ENCODE measurements around the gene KCNK5.

DNA sequence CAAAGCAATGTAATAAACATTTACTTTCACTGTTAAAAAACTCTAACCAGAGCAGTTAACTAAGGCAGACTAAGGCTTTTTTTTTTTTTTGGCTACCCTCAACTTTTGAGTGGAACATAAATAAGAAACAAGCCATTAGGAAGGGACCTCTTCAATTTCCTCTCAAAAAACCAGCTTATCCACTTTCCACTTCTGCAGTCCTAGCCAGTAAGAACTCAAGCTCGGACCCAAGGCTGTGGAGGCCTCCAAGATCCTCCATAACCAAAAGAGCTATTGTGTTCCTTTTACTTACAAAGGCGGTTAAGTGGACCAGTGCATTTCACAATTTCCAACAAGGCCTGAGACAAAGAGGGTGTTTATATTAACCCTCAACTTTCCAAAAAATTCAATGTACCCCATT lies 5.3 kb downstream of the KCNK5 start:
- TF ChIP-seq POLR2A (IDR thresholded peaks at IDR 0.05; ENCODE audit: low read depth, low read length): no peak
- TF ChIP-seq, protein P1, sequence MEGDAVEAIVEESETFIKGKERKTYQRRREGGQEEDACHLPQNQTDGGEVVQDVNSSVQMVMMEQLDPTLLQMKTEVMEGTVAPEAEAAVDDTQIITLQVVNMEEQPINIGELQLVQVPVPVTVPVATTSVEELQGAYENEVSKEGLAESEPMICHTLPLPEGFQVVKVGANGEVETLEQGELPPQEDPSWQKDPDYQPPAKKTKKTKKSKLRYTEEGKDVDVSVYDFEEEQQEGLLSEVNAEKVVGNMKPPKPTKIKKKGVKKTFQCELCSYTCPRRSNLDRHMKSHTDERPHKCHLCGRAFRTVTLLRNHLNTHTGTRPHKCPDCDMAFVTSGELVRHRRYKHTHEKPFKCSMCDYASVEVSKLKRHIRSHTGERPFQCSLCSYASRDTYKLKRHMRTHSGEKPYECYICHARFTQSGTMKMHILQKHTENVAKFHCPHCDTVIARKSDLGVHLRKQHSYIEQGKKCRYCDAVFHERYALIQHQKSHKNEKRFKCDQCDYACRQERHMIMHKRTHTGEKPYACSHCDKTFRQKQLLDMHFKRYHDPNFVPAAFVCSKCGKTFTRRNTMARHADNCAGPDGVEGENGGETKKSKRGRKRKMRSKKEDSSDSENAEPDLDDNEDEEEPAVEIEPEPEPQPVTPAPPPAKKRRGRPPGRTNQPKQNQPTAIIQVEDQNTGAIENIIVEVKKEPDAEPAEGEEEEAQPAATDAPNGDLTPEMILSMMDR (IDR thresholded peaks at IDR 0.05; ENCODE audit: extremely low read depth in 1 of 2, insufficient read depth in 1 of 2, low read depth in 1 of 2, low read length in 2 of 2): no peak
- TF ChIP-seq POLR2AphosphoS5 (IDR thresholded peaks at IDR 0.05; ENCODE audit: insufficient read depth, low read depth, low read length): no peak
- TF ChIP-seq FOS (IDR thresholded peaks at IDR 0.05; ENCODE audit: borderline replicate concordance, insufficient read depth, low read length): no peak
- no peak for TF ChIP-seq GATA2 (IDR thresholded peaks at IDR 0.05; ENCODE audit: insufficient read depth, insufficient read length, low read depth, low read length)
- no peak for TF ChIP-seq EZH2 (IDR thresholded peaks at IDR 0.05; ENCODE audit: borderline replicate concordance, low read depth, low read length, severe bottlenecking)
- TF ChIP-seq, protein P2, sequence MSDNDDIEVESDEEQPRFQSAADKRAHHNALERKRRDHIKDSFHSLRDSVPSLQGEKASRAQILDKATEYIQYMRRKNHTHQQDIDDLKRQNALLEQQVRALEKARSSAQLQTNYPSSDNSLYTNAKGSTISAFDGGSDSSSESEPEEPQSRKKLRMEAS (IDR thresholded peaks at IDR 0.05; ENCODE audit: insufficient read depth, insufficient read length): no peak
